Activated CD4-positive, alpha-beta T cell treated with anti-CD3 and anti-CD28 coated beads for 24 hours (primary cell): Measurements from ENCODE around the gene PCBP4.
"Not testable (repeated sequence)": the region's sequence is repeated elsewhere in the genome, so short reads cannot be mapped to it uniquely, and the experiment has no call there.

Experiments used
- DNase-seq, 2 donors: peaks; one replicate each; pipeline ENCODE4 v3.0.0-alpha.2; 2020; ENCODE audit warnings: low read depth in 2 of 2

Gene PCBP4

GRCh38 chr3:51994530-51994929, 27.3 kb upstream of the PCBP4 start:
- DNase-seq, result no peak

- not testable (repeated sequence) for DNase-seq
Observed at GRCh38 chr3:51993657-51994056, 26.4 kb upstream of the PCBP4 start.

GRCh38 chr3:51992017-51992682, 24.9 kb upstream of the PCBP4 start:
- DNase-seq, result no peak

DNA sequence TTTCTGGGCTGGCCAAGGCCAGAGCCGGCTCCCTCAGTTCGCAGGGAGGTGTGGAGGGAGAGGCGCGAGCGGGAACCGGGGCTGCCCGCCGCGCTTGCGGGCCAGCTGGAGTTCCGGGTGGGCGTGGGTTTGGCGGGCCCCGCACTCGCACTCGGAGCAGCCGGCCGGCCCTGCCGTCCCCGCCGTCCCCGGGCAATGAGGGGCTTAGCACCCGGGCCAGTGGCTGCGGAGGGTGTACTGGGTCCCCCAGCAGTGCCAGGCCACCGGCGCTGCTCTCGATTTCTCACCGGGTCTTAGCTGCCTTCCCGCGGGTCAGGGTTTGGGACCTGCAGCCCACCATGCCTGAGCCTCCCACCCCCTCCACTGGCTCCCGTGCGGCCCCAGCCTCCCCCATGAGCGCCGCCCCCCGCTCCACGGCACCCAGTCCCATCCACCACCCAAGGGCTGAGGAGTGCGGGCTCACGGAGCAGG, 23.3 kb upstream of the PCBP4 start:
- not testable (repeated sequence) for DNase-seq

GRCh38 chr3:51988286-51989146, 21.3 kb upstream of the PCBP4 start:
- no peak for DNase-seq

DNA sequence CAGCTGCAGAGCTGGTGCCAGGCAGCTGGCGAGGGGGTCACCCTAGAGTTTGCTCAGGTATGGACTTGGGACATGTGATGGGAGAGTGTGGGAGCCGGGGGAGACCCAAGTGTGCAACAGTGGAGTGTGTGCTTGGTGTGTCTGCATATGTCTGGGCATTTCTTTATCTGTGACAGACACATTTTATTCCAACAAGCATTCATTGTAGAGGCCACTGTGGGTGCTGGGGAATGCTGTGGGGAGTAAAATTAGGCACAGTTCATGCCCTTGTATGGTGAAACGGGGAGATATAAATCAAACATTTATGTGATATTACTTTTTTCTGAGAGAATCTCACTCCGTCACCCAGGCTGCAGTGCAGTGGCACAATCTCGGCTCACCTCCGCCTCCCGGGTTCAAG, 20.3 kb upstream of the PCBP4 start:
- no peak for DNase-seq

GRCh38 chr3:51986010-51986947, 19.0 kb upstream of the PCBP4 start:
- no peak for DNase-seq

GRCh38 chr3:51985063-51985462, 17.8 kb upstream of the PCBP4 start:
- no peak for DNase-seq

- DNase-seq, result no peak
Observed at GRCh38 chr3:51984269-51984647, 17.0 kb upstream of the PCBP4 start.

DNA sequence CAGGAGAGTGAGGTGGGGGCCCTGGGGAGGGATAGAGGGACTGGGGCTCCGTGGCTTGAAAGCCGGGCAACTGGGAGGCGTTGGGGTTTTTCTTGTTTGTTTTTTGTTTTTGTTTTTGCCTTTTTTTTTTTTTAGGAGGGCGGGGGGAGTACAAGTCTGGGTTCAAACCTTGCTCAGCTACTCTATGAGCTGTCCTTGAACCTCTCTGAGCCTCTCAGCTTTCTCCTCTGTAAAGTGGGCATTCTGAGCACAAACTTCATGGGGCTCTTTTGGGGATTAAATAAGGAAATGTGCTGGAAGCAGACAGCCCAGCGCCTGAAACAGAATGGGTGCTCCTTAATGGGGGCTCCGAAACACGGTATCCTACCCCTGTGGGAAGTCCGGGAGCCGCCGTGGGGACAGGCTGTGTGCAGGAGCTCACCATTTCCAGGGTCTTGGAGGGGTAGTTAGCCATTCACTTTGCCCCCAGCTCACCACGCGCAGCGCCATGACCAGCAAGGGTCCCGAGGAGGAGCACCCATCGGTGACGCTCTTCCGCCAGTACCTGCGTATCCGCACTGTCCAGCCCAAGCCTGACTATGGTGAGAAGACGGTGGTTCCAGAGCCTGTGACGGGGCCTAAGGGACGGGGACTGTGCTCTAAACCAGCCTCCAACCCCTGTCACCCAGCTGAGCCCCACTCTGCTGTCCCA, 16.5 kb upstream of the PCBP4 start:
- DNase-seq, result no peak

GRCh38 chr3:51982838-51983577, 15.8 kb upstream of the PCBP4 start, which contains the start of gene ACY1:
TSS of gene ACY1 (plus strand) at chr3:51983535. CDS start at chr3:51984065, 530 bp downstream.
- peak; percentile 59 to 72 for DNase-seq

- no peak for DNase-seq
Observed at GRCh38 chr3:51982352-51982837, 15.1 kb upstream of the PCBP4 start.

- no peak for DNase-seq
Observed at GRCh38 chr3:51980253-51980652, 13.0 kb upstream of the PCBP4 start.

DNA sequence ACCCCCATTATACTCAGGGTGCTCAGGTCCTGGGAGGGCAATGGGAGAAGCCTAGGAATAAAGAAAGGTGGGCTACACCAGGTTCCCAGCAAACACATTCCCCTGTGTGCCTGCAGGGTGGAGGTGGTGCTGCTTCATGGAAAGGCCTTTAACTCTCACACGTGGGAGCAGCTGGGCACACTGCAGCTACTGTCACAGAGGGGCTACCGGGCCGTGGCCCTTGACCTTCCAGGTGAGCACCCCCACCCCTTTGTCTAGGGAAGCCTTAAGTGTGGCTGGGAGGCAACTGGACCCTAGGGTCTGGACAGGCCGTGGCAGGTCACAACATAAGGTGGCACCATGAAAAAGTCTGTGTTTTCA, 10.9 kb upstream of the PCBP4 start:
- no peak for DNase-seq

DNA sequence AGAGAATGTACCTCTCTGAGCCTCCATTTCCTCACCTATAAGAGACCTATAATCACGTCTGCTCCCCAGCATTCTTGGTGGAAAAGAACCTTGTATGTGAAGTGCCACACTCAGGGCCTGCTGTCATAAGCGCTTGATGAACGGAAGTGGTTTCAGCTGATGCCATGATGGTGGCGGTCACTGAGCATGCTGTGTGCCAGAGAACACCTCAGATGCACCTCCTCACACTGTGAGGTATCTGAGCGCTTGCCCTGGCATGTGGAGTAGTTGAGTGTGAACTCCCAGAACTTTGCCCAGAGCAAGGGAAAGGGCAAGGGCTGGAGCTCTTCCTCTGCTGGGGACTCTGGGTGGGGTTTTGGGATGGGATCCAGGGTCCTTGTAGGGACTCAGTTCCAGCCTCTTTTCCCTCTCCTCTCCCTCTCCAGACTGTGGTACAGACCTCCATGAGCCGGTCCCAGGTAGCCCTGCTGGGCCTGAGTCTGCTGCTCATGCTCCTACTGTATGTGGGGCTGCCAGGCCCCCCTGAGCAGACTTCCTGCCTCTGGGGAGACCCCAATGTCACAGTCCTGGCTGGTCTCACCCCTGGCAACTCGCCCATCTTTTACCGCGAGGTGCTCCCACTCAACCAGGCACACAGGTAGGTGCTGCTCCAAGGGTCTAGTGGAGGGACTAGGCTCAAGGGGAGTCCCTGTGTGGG, 10.3 kb upstream of the PCBP4 start:
- no peak for DNase-seq

- DNase-seq, result no peak
Observed at GRCh38 chr3:51975852-51976549, 8.7 kb upstream of the PCBP4 start.

- DNase-seq, result peak in 1 of 2 donors; percentile 46
Observed at GRCh38 chr3:51974963-51975851, 8.0 kb upstream of the PCBP4 start, which contains the start of gene ABHD14A. TSS of gene ABHD14A (plus strand) at chr3:51975064. CDS start at chr3:51975136, 72 bp downstream.
